GM19043 (cell line): ENCODE results near the gene ADAMTSL4.
A peak's percentile ranks its signal among the peaks of the same experiment; 100 is the strongest.

Experiments used
- ATAC-seq: cut with Tn5 transposase; IDR thresholded peaks from one replicate; pipeline ENCODE4 v1.9.1; 2021; ENCODE audit warnings: low read depth; ENCODE audit not compliant: unreplicated experiment

The ADAMTSL4 gene

GRCh38 chr1:150548632-150549495 lies at the start of gene ADAMTSL4:
ADAMTSL4 (plus strand) TSS chr1:150549408; CDS start chr1:150552289, 2,881 bp downstream.
- ATAC-seq: peak; percentile 51

- ATAC-seq: no peak
These were observed 43.8 kb upstream of the ADAMTSL4 start for GRCh38 chr1:150505431-150505830.

- ATAC-seq: no peak
These were observed 41.0 kb upstream of the ADAMTSL4 start, which contains the start of gene ECM1 for GRCh38 chr1:150507912-150508864. ECM1 (plus strand) TSS chr1:150508109; CDS start chr1:150508210, 101 bp downstream.

- no peak for ATAC-seq
These were observed 40.2 kb upstream of the ADAMTSL4 start for GRCh38 chr1:150508982-150509381.

GRCh38 chr1:150511551-150511950 lies 37.7 kb upstream of the ADAMTSL4 start:
- ATAC-seq: no peak

GRCh38 chr1:150511985-150512660 lies 37.1 kb upstream of the ADAMTSL4 start:
- ATAC-seq: no peak

GRCh38 chr1:150512846-150513245 lies 36.4 kb upstream of the ADAMTSL4 start:
- no peak for ATAC-seq

GRCh38 chr1:150513351-150513791 lies 35.8 kb upstream of the ADAMTSL4 start:
- no peak for ATAC-seq

GRCh38 chr1:150514260-150514659 lies 34.9 kb upstream of the ADAMTSL4 start:
- no peak for ATAC-seq

- ATAC-seq: no peak
These were observed 34.3 kb upstream of the ADAMTSL4 start for GRCh38 chr1:150514913-150515327.

GRCh38 chr1:150515328-150516049 lies 33.7 kb upstream of the ADAMTSL4 start, which contains the start of gene FALEC:
FALEC (plus strand) TSS chr1:150515752.
- peak; percentile 96 for ATAC-seq

GRCh38 chr1:150516050-150516591 lies 33.1 kb upstream of the ADAMTSL4 start:
- ATAC-seq: no peak

- no peak for ATAC-seq
These were observed 32.6 kb upstream of the ADAMTSL4 start for GRCh38 chr1:150516616-150517015.

- ATAC-seq: no peak
These were observed 27.8 kb upstream of the ADAMTSL4 start for GRCh38 chr1:150521196-150521968.

- ATAC-seq: no peak
These were observed 23.9 kb upstream of the ADAMTSL4 start for GRCh38 chr1:150525348-150525747.

- ATAC-seq: no peak
These were observed 21.0 kb upstream of the ADAMTSL4 start for GRCh38 chr1:150528196-150528595.

GRCh38 chr1:150529017-150529416 lies 20.2 kb upstream of the ADAMTSL4 start:
- no peak for ATAC-seq

- ATAC-seq: no peak
These were observed 18.6 kb upstream of the ADAMTSL4 start for GRCh38 chr1:150530491-150531159.
